ENCODE measurements around the gene TBCD.

Gene TBCD

DNA sequence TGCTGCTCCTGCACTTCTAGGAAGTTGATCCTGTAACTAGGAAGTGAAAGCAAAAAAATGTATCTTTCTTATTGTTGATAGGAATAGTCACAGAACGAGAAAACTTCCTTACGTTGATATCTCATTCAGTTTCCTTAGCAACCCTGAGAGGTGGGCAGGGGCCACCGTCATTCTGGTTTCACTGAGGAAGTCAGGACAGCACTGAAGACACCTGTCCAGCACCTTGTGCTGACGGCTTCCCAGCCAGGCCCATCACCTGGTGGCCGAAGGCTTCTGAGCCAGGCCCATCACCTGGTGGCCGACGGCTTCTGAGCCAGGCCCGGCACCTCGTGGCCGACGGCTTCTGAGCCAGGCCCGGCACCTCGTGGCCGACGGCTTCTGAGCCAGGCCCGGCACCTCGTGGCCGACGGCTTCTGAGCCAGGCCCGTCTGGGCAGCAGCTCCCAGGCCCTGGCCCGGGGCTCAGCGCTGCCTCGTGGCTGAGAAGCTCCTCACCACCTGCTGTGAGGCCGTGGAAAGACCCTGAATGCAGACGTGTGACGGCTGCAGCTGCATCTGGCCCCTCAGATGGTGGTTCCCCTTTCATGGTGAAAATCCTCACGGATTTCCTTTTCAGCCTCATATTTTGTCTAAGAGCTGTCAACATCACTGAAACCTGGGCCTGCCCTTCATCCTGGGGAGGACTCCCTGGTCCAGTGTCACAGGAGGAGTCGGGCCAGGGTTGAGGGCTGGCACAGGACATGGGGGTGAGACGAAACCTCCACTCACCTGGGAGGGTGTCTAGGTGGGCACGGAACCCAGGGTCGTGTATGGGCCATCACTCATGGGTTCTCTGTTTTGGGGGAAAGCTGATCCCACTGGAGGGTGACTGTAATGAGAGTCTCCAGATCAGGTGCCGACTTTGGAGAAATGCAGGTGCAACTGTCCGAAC is 121.0 kb downstream of the TBCD start:
- in situ Hi-C loops (cut with MboI; ENCODE audit: low sequenced_read_pairs): no loop called here
- DNase-seq (ENCODE audit: low spot score in 2 of 2): no peak
- no peaks in the 10 kb centered on the region for H3K9me3 ChIP-seq
- no peak overlapping the region for H3K4me3 ChIP-seq
- peaks cover 61% of the 10 kb centered on the region for H3K36me3 ChIP-seq (replicated peaks)
- no peaks in the 10 kb centered on the region for H3K27me3 ChIP-seq (ENCODE audit: low read depth)
- H3K4me1 ChIP-seq: no peaks in the 10 kb centered on the region; the same call in 1 of the 2 replicates

DNA sequence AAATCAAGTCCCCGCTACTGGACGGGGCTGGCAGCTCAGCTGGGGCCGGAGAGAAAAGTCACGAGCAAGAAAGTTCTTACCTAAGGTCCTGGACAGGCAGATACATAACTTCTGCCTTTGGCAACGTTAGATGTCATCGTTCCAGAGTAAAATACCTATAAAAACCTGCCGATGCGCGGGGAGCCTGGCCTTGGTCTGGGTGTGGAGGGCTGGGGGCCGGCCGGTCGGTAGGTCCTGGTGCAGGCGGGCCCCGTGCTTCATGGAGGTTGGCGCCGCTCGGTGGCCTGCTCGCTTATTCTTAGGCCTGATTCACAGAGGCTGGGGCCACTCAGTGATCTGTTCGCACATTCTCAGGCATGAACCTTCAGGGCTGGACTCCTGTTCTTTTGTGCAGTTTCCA is 121.7 kb downstream of the TBCD start:
- Histone ChIP-seq H3K27me3 (ENCODE audit: low read depth) (no peaks in the 10 kb centered on the region), H3K36me3 (replicated peaks) (peaks cover 64% of the 10 kb centered on the region), H3K4me1 (no peaks in the 10 kb centered on the region; the same call in 1 of the 2 replicates), H3K9me3 (no peaks in the 10 kb centered on the region), H3K4me3 (no peak overlapping the region)
- no peak for DNase-seq (ENCODE audit: low spot score in 2 of 2)
- in situ Hi-C loops (cut with MboI; ENCODE audit: low sequenced_read_pairs): no loop called here

DNA sequence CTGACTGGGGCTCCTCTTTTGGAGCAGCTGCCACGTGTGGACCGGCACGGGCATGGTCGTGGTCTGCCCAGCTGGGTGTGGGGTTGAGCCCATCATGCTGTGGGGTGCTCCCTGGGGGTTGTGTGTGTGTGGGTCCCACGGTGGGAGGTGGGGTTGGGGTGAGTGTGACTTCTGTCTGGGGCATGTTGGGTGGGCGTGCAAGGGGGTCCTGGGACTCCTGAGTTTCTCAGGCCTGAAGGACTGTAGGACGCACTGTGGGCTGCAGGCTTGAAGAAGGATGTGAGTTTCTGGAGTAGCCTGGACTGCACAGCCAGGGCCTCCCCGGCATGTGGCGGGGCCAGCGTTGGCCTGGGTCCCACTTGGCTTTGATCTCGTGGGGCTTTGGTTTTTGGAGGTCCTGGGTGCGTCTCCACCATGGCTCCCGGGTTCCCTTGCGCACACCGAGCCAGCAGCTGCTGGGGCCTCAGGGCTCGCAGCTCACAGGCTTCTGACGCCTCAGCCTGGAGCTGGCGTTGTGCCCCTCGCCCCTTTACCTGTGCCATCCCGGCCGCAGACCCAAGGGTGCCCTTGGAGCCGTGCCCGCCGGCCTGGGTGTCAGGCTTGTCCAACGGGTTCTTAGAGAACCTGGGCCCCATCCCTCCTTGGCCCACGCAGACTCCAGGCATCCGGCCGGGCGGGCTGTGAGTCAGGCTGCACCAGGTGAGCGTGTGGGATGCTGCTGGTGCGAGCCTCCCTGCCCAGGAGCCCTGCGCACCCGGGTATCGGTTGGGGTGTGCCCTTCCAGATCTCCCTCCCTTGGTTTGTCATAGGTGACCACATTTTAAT is 122.4 kb downstream of the TBCD start:
- in situ Hi-C loops (cut with MboI; ENCODE audit: low sequenced_read_pairs): no loop called here
- H3K36me3 ChIP-seq (replicated peaks): peaks cover 60% of the 10 kb centered on the region

DNA sequence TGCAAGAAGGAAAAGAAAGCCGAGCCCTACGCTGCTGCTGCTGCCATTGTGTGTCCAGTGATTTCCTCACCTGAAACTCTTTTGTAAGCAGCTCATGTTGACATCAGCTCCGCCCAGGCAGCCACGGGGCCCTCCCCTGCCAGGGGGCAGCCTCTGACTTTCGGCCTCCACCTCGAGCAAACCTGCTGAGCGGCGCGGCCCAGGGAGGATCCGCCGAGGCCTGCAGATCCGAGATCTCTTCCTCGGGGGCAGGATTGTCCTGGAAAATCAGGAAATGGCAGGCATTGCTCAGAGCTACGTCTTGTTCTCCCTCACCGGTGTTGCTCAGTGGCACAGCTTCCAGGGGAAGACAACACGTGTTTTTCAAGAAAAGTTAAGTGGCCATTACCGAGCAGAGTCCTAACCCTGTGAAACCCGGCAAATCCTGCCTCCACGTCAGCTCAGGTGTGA is 123.6 kb downstream of the TBCD start:
- Histone ChIP-seq H3K36me3 (replicated peaks) (peaks cover 48% of the 10 kb centered on the region), H3K27me3 (ENCODE audit: low read depth) (no peaks in the 10 kb centered on the region), H3K4me3 (no peak overlapping the region), H3K9me3 (no peaks in the 10 kb centered on the region), H3K4me1 (no peaks in the 10 kb centered on the region)
- DNase-seq (ENCODE audit: low spot score in 2 of 2): no peak
- in situ Hi-C loops (cut with MboI; ENCODE audit: low sequenced_read_pairs): no loop called here

More for the DNA sequence above, 122.4 kb downstream of the TBCD start:
- no peak overlapping the region for H3K4me3 ChIP-seq
- no peaks in the 10 kb centered on the region for H3K4me1 ChIP-seq
- no peaks in the 10 kb centered on the region for H3K9me3 ChIP-seq
- no peak for DNase-seq (ENCODE audit: low spot score in 2 of 2)
- H3K27me3 ChIP-seq (ENCODE audit: low read depth): no peaks in the 10 kb centered on the region

DNA sequence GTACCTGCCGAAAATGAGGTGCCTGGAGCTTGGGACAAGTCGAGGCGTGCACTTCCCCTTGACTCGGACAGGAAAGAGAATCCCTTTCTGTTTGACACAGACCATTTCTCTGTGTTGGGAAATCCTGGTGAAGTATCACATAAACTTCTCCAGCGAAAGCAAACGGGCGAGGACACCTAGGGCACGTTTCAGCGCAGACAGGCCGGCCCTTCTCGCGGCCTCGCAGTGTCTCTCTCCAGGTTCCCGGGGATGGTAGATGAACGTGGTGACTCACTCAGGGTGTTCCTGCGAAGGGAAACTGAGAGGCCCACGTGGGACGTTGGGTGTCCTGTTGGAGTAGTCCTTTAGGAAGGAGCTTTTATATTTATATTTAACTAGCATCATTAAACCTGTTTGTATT is 124.3 kb downstream of the TBCD start:
- Histone ChIP-seq H3K36me3 (replicated peaks) (peaks cover 41% of the 10 kb centered on the region), H3K4me3 (no peak overlapping the region), H3K9me3 (no peaks in the 10 kb centered on the region), H3K4me1 (no peaks in the 10 kb centered on the region), H3K27me3 (ENCODE audit: low read depth) (no peaks in the 10 kb centered on the region)
- no peak for DNase-seq (ENCODE audit: low spot score in 2 of 2)
- in situ Hi-C loops (cut with MboI; ENCODE audit: low sequenced_read_pairs): no loop called here

DNA sequence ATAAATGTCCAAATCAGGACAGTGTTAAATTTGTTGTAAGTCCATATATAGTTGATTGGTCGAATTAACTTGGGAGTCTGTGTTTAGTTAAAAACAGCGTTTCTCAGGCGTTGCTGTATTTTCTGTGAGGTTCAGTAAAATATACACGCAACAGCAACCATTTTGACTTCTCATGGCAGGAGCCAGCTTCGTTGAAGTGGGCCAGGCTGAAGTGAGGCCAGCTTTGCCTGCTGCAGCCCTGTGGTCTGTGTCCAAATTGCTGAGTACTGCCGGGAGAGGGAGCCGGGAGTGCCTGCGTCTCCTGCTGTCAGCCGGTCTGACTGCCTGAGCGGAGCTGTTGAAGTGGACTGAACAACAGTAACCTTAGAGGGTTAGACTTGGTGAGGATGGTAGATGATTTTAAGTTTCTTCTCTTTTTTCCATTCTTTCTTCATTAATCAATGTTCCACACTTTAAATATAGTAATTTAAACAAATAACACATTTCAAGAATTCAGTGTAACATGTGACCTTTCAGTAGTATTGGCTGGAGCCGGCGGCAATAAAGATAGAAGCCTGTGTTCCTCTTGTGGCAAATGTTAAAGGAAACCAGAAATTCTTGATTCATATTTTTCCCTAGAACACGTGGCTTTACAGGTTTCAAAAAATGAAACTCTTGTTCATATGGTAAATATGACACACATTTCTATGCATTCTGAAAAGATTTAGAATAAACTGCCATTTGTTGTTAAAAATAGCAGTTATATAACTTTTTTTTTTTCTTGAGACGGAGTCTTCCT is 124.9 kb downstream of the TBCD start:
- Histone ChIP-seq H3K4me1 (no peaks in the 10 kb centered on the region), H3K4me3 (no peak overlapping the region), H3K36me3 (replicated peaks) (peaks cover 34% of the 10 kb centered on the region), H3K9me3 (no peaks in the 10 kb centered on the region), H3K27me3 (ENCODE audit: low read depth) (no peaks in the 10 kb centered on the region)
- in situ Hi-C loops (cut with MboI; ENCODE audit: low sequenced_read_pairs): no loop called here
- DNase-seq (ENCODE audit: low spot score in 2 of 2): no peak

DNA sequence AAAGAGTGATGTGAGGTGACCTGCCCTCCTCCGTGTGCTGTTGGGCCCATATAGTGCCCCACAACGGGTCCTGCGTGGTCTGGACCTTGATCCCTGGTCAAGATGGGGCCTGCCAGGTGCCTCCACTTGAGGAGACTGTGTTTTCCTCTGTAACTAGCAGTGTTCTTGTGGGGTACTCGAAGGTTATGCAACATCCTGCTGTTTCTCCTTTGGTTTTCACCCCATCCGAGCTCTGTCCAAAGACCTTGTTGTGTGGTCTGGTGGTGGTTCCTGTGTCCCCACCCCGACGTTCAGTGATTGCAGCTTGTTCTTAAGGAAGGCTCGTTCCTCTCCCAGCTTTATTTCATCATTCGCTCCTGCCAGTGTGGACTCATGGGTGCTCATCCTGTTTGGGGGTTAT is 126.7 kb downstream of the TBCD start:
- Histone ChIP-seq H3K9me3 (no peaks in the 10 kb centered on the region), H3K36me3 (replicated peaks) (peaks cover 34% of the 10 kb centered on the region), H3K4me1 (no peaks in the 10 kb centered on the region), H3K27me3 (ENCODE audit: low read depth) (no peaks in the 10 kb centered on the region), H3K4me3 (no peak overlapping the region)
- no peak for DNase-seq (ENCODE audit: low spot score in 2 of 2)
- in situ Hi-C loops (cut with MboI; ENCODE audit: low sequenced_read_pairs): no loop called here

DNA sequence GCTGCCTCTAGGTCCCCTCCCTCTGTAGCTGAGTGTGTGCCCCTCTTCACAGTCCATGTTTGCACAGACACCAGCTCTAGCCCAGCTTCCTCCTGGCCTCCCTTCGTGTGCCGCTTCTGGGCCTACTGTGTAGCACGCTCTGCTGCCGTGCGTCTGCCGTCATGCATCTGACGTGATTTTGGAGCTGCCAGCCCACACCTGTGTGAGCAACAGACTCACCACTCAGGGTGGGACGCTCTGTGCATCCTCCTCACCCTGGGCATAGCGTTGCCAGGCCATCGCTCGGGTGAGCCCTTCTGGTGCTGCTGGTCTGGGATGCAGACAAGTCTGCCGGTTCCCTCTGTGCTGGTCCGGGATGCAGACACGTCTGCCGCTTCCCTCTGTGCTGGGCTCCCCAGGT is 127.4 kb downstream of the TBCD start:
- Histone ChIP-seq H3K27me3 (ENCODE audit: low read depth) (no peaks in the 10 kb centered on the region), H3K4me1 (no peaks in the 10 kb centered on the region), H3K4me3 (no peak overlapping the region), H3K36me3 (replicated peaks) (peaks cover 35% of the 10 kb centered on the region), H3K9me3 (no peaks in the 10 kb centered on the region)
- no peak for DNase-seq (ENCODE audit: low spot score in 2 of 2)
- in situ Hi-C loops (cut with MboI; ENCODE audit: low sequenced_read_pairs): no loop called here

DNA sequence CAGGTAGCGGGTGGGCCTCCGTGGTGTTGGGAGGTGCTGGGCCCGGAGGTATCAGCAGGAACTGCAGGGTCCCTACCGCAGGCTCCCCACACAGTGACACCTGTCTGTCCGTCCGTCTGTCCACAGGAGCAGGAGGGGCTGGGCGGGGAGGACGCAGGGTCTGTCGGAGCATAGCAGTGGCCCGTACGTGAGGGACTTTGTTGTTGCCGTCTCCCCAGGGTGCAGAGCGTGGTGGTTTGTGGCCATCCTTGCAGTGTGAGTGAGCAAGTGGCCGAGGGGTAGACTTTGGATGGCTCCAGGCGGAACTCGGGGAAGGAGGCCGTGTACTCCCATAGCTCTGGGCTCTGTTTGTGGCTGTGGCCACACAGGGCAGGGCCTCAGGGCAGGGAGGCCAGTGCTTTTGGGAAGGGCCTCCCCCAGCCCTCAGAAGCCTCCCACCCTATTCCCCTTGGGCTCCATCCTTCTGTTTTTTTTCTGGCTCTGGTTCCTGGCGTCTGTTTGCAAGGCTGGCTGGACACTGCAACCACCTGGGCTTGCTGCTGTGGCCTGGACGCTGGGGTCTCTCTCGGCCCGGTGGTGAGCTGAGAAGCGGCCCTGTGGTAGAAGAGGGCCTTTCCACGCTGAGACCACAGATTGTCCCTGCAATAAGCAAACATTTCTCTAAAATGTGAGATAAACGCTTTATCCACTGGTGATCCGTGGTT is 128.9 kb downstream of the TBCD start:
- no peak for DNase-seq (ENCODE audit: low spot score in 2 of 2)
- Histone ChIP-seq H3K27me3 (ENCODE audit: low read depth) (no peaks in the 10 kb centered on the region), H3K9me3 (no peaks in the 10 kb centered on the region), H3K36me3 (replicated peaks) (peaks cover 44% of the 10 kb centered on the region), H3K4me3 (no peak overlapping the region), H3K4me1 (no peaks in the 10 kb centered on the region)
- in situ Hi-C loops (cut with MboI; ENCODE audit: low sequenced_read_pairs): no loop called here

DNA sequence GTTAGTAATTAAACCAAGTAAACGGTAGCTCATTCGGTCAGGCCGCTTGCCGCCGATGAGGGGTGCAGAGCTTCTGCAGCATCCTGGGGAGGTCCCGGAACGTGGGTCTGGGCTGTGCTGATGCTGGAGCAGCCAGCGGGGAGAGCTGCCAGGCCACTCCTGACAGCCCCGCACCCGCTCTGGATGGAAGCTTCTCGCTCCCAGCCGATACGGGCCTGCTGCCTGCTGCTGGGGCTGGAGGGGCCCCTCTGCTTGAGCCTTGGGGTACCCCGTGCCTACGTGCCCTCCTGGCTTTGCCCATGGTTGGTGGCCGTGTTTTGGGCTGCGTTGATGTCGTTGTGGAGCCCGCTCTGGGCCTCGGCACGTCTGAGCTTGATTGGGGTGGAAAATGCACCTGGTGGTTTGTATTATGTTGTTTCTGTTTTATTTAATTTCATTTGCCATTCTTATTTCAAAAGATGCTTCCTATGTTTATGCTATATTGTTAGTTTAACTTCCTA is 129.5 kb downstream of the TBCD start:
- no peak for DNase-seq (ENCODE audit: low spot score in 2 of 2)
- no peak overlapping the region for H3K4me3 ChIP-seq
- in situ Hi-C loops (cut with MboI; ENCODE audit: low sequenced_read_pairs): no loop called here
- H3K27me3 ChIP-seq (ENCODE audit: low read depth): no peaks in the 10 kb centered on the region
- H3K36me3 ChIP-seq (replicated peaks): peaks cover 43% of the 10 kb centered on the region
- H3K4me1 ChIP-seq: no peaks in the 10 kb centered on the region
- H3K9me3 ChIP-seq: no peaks in the 10 kb centered on the region

DNA sequence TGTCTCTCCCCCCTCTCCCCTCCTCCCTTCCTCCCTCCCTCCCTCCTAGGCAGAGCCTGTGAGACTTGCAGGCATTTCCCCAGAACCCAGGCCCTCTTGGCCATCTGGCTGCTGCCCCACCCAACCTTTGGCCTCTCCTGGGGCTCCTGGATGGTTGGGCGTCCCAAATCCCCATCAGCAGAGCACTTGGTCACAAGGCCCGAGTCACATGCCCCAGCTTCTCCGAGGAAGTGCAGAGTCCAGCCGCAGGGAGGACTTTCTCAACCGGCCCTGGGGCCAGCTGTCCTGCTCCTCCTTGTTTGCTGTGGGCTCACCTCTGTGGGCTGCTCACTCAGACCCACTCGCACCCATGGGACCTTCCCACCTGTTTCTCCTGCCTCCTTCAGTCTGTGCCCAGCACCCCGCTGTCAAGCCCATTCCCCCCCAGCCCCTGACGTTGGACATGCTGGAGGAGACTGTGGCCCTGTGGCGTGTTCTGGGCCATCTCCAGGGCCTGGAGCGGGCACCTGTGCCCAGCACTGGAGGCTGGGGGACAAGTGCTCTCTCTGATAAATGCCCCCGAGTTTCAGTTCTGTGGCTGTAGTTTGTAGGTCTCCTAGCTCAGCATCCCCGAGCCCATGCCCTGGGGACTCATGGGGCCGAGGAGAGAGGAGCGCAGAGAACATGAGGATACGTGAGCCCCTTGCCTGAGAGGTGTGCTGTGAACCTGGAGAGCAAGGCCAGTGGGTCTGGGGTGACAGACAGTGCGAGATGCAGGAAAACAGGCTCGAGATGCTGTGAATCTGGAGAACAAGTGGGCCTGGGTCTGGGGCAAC is 130.2 kb downstream of the TBCD start:
- Histone ChIP-seq H3K27me3 (ENCODE audit: low read depth) (no peaks in the 10 kb centered on the region), H3K9me3 (no peaks in the 10 kb centered on the region), H3K4me3 (no peak overlapping the region), H3K36me3 (replicated peaks) (peaks cover 40% of the 10 kb centered on the region), H3K4me1 (no peaks in the 10 kb centered on the region)
- in situ Hi-C loops (cut with MboI; ENCODE audit: low sequenced_read_pairs): no loop called here
- DNase-seq (ENCODE audit: low spot score in 2 of 2): no peak

DNA sequence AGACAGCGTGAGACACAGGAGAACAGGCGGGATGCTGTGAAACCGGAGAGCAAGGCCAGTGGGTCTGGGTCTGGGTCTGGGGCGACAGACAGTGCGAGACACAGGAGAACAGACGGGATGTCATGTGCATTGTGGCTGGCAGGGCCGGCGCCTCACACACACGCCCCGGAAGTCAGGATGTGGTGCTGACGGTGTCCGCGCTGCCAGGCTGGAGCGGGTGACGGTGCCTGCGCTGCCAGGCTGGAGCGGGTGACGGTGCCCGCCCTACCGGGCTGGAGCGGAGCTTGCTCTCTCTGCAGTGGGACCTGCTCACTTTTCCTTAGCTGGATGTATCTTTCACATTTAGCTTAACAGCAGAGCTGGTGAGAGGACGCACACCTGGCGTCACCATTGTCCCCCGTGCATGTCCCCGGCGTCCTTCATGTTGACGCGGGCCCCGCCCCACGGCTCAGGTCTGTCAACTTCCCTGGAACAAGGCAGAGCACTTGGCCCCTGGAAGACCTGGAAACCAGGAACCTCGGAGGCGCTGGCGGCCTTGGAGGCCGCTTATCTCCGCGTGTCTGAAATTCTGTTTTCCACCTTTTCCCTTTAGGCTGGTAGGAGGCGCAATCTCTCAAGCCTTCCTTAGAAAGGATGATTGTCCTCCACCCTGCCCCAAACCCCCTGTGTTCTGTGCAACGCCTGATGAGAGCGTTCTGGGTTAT is 131.0 kb downstream of the TBCD start:
- Histone ChIP-seq H3K4me1 (no peaks in the 10 kb centered on the region), H3K4me3 (no peak overlapping the region), H3K36me3 (replicated peaks) (peaks cover 48% of the 10 kb centered on the region), H3K27me3 (ENCODE audit: low read depth) (no peaks in the 10 kb centered on the region), H3K9me3 (no peaks in the 10 kb centered on the region)
- no peak for DNase-seq (ENCODE audit: low spot score in 2 of 2)
- in situ Hi-C loops (cut with MboI; ENCODE audit: low sequenced_read_pairs): no loop called here

Measured in HAP-1 (cell line).